SK-N-SH (cell line): Measurements from ENCODE around the gene CBFA2T3. TPM values are rescaled to one million over a fixed set of nuclear protein-coding genes. Genes with fewer than 3 reads are reported as not detected.

Source experiments
- CTCF ChIA-PET: fragments of 300-600, 350-600 bp; formaldehyde crosslinking; extraction: SDS; loops from one replicate; lab custom pipeline; 2021; lab: Yijun Ruan, JAX
- POLR2A ChIA-PET: fragments of 350-600 bp; sonication (Branson Sonifier 250); formaldehyde crosslinking; extraction: SDS; loops from one replicate; lab custom pipeline; 2020; ENCODE audit warnings: antibody characterized with exemption, inconsistent platforms; lab: Yijun Ruan, JAX
- DNase-seq: peaks from one replicate; pipeline ENCODE4 v3.0.0; 2012
- H2AFZ ChIP-seq: fragments of 200-600 bp; sonication (generic); 2 replicates; pipeline ENCODE4 v1.8.1; 2016; ENCODE audit warnings: antibody characterized with exemption, mild to moderate bottlenecking, low read depth
- H3F3A ChIP-seq: fragments of 200-600 bp; sonication (generic); replicated peaks from 2 replicates; pipeline ENCODE3; 2016; ENCODE audit warnings: antibody characterized with exemption, mild to moderate bottlenecking; ENCODE audit not compliant: insufficient read depth
- H3K27ac ChIP-seq, 2 experiments: fragments of 200-500 bp in 1 of 2; fragments of 200-600 bp in 1 of 2; sonication (Bioruptor generic) in 1 of 2; sonication (generic), shearing (Covaris generic) in 1 of 2; 2 replicates each; pipeline versions ENCODE4 v1.5.1 to v1.6.1; 2014 to 2016; ENCODE audit warnings: low read depth in 2 of 2, inconsistent platforms in 1 of 2, low read length in 1 of 2, mild to moderate bottlenecking in 1 of 2, mixed read lengths in 1 of 2
- H3K27me3 ChIP-seq: fragments of 200-600 bp; sonication (generic), shearing (Covaris generic); 2 replicates; pipeline ENCODE4 v1.6.1; 2016; ENCODE audit warnings: mixed run types; ENCODE audit not compliant: insufficient read depth
- H3K36me3 ChIP-seq, 2 experiments: fragments of 200-500 bp in 1 of 2; fragments of 200-600 bp in 1 of 2; sonication (Bioruptor generic) in 1 of 2; sonication (generic) in 1 of 2; replicated peaks in 1 of 2; 2 replicates each; pipeline versions ENCODE3 to v1.5.1; 2014 to 2016; ENCODE audit warnings: low read length in 1 of 2, mild to moderate bottlenecking in 1 of 2; ENCODE audit not compliant: insufficient read depth in 2 of 2, control insufficient read depth in 1 of 2
- H3K4me1 ChIP-seq, 2 experiments: fragments of 200-500 bp in 1 of 2; fragments of 200-600 bp in 1 of 2; sonication (Bioruptor generic) in 1 of 2; sonication (generic), shearing (Covaris generic) in 1 of 2; 2 replicates each; pipeline versions ENCODE4 v1.5.1 to v1.6.1; 2014 to 2016; ENCODE audit warnings: low read depth in 1 of 2, low read length in 1 of 2, mixed run types in 1 of 2; ENCODE audit not compliant: insufficient read depth in 2 of 2, control insufficient read depth in 1 of 2
- H3K4me2 ChIP-seq: fragments of 200-600 bp; sonication (generic), shearing (Covaris generic); 2 replicates; pipeline ENCODE4 v1.6.1; 2017; ENCODE audit warnings: mixed run types
- H3K4me3 ChIP-seq, 2 experiments: fragments of 200-500 bp in 1 of 2; fragments of 200-600 bp in 1 of 2; sonication (Bioruptor generic) in 1 of 2; sonication (generic), shearing (Covaris generic) in 1 of 2; 2 replicates each; pipeline versions ENCODE4 v1.5.1 to v1.8.1; 2014 to 2016; ENCODE audit warnings: low read depth in 2 of 2, inconsistent platforms in 1 of 2, low read length in 1 of 2, mild to moderate bottlenecking in 1 of 2, mixed read lengths in 1 of 2, moderate library complexity in 1 of 2
- H3K79me2 ChIP-seq: fragments of 200-600 bp; sonication (generic); 2 replicates; pipeline ENCODE4 v1.8.1; 2017; ENCODE audit warnings: mild to moderate bottlenecking; ENCODE audit not compliant: insufficient read depth
- H3K9ac ChIP-seq: fragments of 200-600 bp; sonication (generic); 2 replicates; pipeline ENCODE4 v1.6.1; 2017; ENCODE audit warnings: mixed run types
- H3K9me2 ChIP-seq: fragments of 200-600 bp; sonication (generic); 2 replicates; pipeline ENCODE4 v1.6.1; 2017; ENCODE audit warnings: mixed run types
- H3K9me3 ChIP-seq: fragments of 200-600 bp; sonication (generic); 2 replicates; pipeline ENCODE4 v1.6.1; 2017; ENCODE audit warnings: mixed run types, mild to moderate bottlenecking, moderate library complexity
- H4K20me1 ChIP-seq: fragments of 200-600 bp; sonication (generic); 2 replicates; pipeline ENCODE4 v1.6.1; 2017; ENCODE audit warnings: mild to moderate bottlenecking, mixed run types; ENCODE audit not compliant: insufficient read depth
- FOXJ3 ChIP-seq: sonication (generic); formaldehyde crosslinking; IDR thresholded peaks from 2 replicates; pipeline ENCODE4 v1.5.1; 2020; ENCODE audit warnings: mild to moderate bottlenecking, missing genetic modification reagents
- FOXM1 ChIP-seq: IDR thresholded peaks from 2 replicates; pipeline ENCODE4 v1.4.0; 2012; ENCODE audit warnings: low read depth, mild to moderate bottlenecking
- MEF2A ChIP-seq: IDR thresholded peaks from 2 replicates; pipeline ENCODE4 v1.4.0; 2012; ENCODE audit warnings: low read depth, borderline replicate concordance
- POLR2AphosphoS5 ChIP-seq: IDR thresholded peaks from 2 replicates; pipeline ENCODE4 v1.6.1; 2012; ENCODE audit warnings: low read depth, low read length
- RFX5 ChIP-seq: IDR thresholded peaks from 2 replicates; pipeline ENCODE4 v1.6.1; 2012; ENCODE audit warnings: mild to moderate bottlenecking, improper control_type of control experiment, low read length
- RXRA ChIP-seq: IDR thresholded peaks from 2 replicates; pipeline ENCODE4 v1.4.0; 2012; ENCODE audit warnings: low read depth, mild to moderate bottlenecking, borderline replicate concordance
- WGBS: methylation state at CpG from one replicate; pipeline ENCODE4 v1.1.6; 2017; ENCODE audit warnings: low lambda C conversion rate; 5-methylcytosine and 5-hydroxymethylcytosine counted together
- polyA plus RNA-seq, 3 experiments: library from polyadenylated mRNA; depleted of rRNA; stranded (reverse); fragments of >200 nt; gene quantifications; 2 replicates each; pipeline ENCODE4 v1.2.3, GENCODE V29; 2012
- TF ChIP-seq, protein P1 (sequence below): IDR thresholded peaks from 2 replicates; pipeline ENCODE4; 2012
- TF ChIP-seq, protein P2 (sequence below): IDR thresholded peaks from 2 replicates; pipeline ENCODE4 v1.4.0; 2012; ENCODE audit warnings: low read depth, borderline replicate concordance
- TF ChIP-seq, protein P3 (sequence below): IDR thresholded peaks from 2 replicates; pipeline ENCODE4 v1.4.0; 2012; ENCODE audit warnings: low read depth, borderline replicate concordance

The CBFA2T3 gene
- polyA plus RNA-seq, 1 of the 3 experiments (the other 2 are of a cell fraction), result not detected

DNA sequence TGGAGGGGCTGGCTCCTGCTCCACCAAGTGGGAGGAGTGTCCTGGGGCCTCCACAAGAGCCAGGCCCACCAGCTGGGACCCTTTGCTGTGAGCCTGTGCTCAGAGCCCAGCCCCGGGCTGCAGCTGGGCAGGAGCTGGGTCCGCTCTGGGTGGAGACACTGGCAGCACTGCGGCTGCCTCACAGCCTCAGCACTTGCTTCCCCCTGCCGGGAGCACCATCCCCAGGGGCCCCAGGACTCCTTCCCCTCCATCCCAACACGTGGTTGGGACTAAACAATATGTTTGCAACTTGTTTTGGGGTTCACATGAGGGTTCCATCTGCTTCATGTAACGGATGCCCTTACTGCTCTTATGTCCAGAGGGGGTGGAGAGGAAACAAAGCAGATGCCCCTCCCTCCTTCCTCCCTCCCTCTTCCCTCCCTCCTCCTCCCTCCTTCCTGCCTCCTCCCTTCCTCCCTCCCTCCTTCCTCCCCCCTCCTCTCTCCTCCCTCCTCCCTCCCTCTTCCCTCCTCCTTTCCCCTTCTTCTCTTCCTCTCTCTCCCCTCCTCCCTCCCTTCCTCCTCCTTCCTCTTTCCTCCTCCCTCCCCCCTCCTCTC is 16.3 kb upstream of the CBFA2T3 start:
- no peak for DNase-seq
- H3K27me3 ChIP-seq, result no peaks in the 10 kb centered on the region

DNA sequence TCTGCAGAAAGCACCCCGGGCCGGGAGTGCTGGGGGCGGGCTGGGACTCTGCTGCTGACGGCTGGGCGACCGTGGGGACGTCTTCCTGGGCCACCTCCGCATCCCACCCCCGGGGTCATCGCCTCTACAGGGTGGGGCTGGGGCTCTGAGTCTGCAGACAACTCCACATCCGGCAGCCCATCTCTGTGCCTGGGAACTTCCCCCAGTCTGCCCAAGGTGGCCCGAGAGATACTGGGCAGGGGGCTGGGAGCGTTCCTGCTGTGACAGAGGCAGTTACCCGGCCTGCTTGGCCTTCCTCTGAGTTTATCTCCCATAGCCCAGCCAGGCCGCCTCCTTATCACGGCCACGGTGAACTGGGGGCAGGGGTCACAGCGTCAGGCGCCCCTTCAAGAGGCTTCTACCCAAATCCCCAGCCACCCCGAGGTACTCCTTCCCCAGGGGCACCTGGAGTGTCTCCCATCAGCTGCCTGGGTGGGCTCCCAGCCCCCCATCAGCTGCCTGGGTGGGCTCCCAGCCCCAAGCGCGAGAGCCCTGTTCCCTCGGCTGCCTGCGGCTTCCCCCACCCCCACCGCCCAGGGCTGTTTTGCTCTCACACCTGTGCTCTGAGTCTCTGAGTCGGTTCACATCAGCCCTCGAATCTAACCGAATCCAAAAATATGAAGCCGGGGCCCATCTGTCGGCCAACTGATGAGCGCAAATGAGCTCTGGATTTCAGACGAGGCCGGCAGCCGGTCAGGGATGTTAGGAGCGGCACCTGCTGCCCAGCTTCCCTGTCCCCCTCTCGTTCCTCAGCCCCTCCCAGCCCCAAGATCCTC is 15.6 kb upstream of the CBFA2T3 start:
- Histone ChIP-seq H3K4me1 (no peaks in the 10 kb centered on the region; a peak in 1 of 4 replicates), H4K20me1 (no peaks in the 10 kb centered on the region), H3K27me3 (no peaks in the 10 kb centered on the region), H3K4me3 (no peak overlapping the region), H3K27ac (no peak overlapping the region), H3K79me2 (no peaks in the 10 kb centered on the region), H3K9ac (no peak overlapping the region), H3K36me3 (no peaks in the 10 kb centered on the region), H3F3A (no peaks in the 10 kb centered on the region), H2AFZ (no peak overlapping the region), H3K9me2 (no peaks in the 10 kb centered on the region), H3K4me2 (no peak overlapping the region), H3K9me3 (no peaks in the 10 kb centered on the region)
- 82% methylated on average over 17 of the region's 36 CpGs for WGBS
- TF ChIP-seq MEF2A (no peak), RFX5 (no peak), POLR2AphosphoS5 (no peak), RXRA (no peak), FOXJ3 (CRISPR knock-in tag) (no peak)
- ChIA-PET CTCF (no interaction called here), POLR2A (no interaction called here)
- DNase-seq, result no peak

More for the DNA sequence above, 16.3 kb upstream of the CBFA2T3 start:
- 30% methylated on average over 2 of the region's 6 CpGs for WGBS
- H3K36me3 ChIP-seq, result no peaks in the 10 kb centered on the region
- no peak overlapping the region for H2AFZ ChIP-seq
- no peak for TF ChIP-seq FOXM1
- TF ChIP-seq, protein P1, sequence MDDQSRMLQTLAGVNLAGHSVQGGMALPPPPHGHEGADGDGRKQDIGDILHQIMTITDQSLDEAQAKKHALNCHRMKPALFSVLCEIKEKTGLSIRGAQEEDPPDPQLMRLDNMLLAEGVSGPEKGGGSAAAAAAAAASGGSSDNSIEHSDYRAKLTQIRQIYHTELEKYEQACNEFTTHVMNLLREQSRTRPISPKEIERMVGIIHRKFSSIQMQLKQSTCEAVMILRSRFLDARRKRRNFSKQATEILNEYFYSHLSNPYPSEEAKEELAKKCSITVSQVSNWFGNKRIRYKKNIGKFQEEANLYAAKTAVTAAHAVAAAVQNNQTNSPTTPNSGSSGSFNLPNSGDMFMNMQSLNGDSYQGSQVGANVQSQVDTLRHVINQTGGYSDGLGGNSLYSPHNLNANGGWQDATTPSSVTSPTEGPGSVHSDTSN, result no peak
- no peaks in the 10 kb centered on the region for H4K20me1 ChIP-seq
- H3K4me1 ChIP-seq, result no peaks in the 10 kb centered on the region; a peak in 1 of 4 replicates
- H3F3A ChIP-seq, result no peaks in the 10 kb centered on the region
- H3K9me2 ChIP-seq, result no peaks in the 10 kb centered on the region
- H3K27ac ChIP-seq, result no peak overlapping the region
- no peak overlapping the region for H3K4me2 ChIP-seq
- no peak overlapping the region for H3K9ac ChIP-seq
- H3K9me3 ChIP-seq, result no peaks in the 10 kb centered on the region
- H3K4me3 ChIP-seq, result no peak overlapping the region
- POLR2A ChIA-PET, result no interaction called here
- no peaks in the 10 kb centered on the region for H3K79me2 ChIP-seq
- CTCF ChIA-PET, result no interaction called here

DNA sequence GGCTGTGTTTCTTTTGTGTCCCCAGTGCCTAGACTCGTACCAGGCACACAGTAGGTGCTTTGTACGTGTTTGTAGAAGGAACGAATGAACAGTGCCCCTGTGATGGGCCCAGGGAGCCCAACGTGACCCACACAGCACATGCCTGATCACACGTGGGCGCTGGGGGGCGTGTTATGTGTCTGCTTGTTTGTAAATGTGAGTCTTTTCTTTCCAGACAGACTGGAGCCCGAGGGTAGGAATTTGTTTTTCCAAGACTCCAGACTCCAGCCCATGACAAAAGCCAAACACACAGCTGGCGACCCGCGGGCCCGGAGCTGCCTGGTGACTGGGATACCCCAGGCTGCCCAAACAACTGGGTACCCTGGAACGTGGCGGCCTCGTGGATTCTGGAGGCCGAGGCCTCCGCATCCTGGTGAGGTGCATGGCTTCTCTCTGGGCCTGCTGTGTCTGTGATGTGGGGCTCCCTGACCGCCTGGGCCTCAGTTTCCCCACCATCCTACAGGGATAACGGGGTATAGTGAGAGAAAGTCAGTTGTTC is 14.9 kb upstream of the CBFA2T3 start:
- WGBS, result 55% methylated on average over 19 of the region's 19 CpGs

More for the DNA sequence above, 14.9 kb upstream of the CBFA2T3 start:
- Histone ChIP-seq H3F3A (no peaks in the 10 kb centered on the region), H3K79me2 (no peaks in the 10 kb centered on the region), H3K4me1 (no peaks in the 10 kb centered on the region; a peak in 1 of 4 replicates), H3K4me3 (no peak overlapping the region), H4K20me1 (no peaks in the 10 kb centered on the region), H3K27ac (no peak overlapping the region), H3K9me2 (no peaks in the 10 kb centered on the region), H3K9ac (no peak overlapping the region), H3K36me3 (no peaks in the 10 kb centered on the region), H3K4me2 (no peak overlapping the region), H3K27me3 (no peaks in the 10 kb centered on the region), H2AFZ (no peak overlapping the region), H3K9me3 (no peaks in the 10 kb centered on the region)
- TF ChIP-seq, protein P2, sequence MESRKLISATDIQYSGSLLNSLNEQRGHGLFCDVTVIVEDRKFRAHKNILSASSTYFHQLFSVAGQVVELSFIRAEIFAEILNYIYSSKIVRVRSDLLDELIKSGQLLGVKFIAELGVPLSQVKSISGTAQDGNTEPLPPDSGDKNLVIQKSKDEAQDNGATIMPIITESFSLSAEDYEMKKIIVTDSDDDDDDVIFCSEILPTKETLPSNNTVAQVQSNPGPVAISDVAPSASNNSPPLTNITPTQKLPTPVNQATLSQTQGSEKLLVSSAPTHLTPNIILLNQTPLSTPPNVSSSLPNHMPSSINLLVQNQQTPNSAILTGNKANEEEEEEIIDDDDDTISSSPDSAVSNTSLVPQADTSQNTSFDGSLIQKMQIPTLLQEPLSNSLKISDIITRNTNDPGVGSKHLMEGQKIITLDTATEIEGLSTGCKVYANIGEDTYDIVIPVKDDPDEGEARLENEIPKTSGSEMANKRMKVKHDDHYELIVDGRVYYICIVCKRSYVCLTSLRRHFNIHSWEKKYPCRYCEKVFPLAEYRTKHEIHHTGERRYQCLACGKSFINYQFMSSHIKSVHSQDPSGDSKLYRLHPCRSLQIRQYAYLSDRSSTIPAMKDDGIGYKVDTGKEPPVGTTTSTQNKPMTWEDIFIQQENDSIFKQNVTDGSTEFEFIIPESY, result no peak
- TF ChIP-seq, protein P3, sequence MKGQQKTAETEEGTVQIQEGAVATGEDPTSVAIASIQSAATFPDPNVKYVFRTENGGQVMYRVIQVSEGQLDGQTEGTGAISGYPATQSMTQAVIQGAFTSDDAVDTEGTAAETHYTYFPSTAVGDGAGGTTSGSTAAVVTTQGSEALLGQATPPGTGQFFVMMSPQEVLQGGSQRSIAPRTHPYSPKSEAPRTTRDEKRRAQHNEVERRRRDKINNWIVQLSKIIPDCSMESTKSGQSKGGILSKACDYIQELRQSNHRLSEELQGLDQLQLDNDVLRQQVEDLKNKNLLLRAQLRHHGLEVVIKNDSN, result no peak
- ChIA-PET POLR2A (no interaction called here), CTCF (no interaction called here)
- DNase-seq, result no peak
